ENCODE results near the gene PHF24. TPM values are rescaled to one million over a fixed set of nuclear protein-coding genes. Genes with fewer than 3 reads are reported as not detected.

PHF24 gene
- total RNA-seq, 4 donors from 2014 or later: 0.09 to 0.57 (median 0.44) TPM; not detected in 1

DNA sequence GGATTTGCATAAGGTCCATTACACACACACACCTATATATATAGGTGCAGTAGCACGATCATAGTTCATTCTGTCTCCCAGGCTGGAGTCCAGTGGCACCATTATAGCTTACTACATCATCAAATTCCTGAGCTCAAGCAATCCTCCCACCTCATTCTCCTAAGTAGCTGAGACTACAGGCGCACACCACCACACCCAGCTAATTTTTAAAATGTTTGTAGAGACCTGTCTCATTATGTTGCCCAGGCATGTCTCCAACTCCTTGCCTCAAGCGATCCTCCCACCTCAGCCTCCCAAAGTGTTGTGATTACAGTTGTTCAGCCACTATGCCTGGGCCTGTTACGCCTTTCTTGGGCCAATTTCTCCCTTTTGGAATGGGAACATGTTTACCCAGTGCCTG lies 71.2 kb downstream of the PHF24 start:
- peaks cover 0 to 7% (median 0%) of the 10 kb centered on the region in 3 donors for H3K4me1 ChIP-seq
- DNase-seq: no peak
- no peaks in the 10 kb centered on the region for H3K27me3 ChIP-seq
- WGBS, 2 donors: 50 to 56% methylated on average over 3 to 4 of the region's 4 CpGs
- TF ChIP-seq, protein P1, sequence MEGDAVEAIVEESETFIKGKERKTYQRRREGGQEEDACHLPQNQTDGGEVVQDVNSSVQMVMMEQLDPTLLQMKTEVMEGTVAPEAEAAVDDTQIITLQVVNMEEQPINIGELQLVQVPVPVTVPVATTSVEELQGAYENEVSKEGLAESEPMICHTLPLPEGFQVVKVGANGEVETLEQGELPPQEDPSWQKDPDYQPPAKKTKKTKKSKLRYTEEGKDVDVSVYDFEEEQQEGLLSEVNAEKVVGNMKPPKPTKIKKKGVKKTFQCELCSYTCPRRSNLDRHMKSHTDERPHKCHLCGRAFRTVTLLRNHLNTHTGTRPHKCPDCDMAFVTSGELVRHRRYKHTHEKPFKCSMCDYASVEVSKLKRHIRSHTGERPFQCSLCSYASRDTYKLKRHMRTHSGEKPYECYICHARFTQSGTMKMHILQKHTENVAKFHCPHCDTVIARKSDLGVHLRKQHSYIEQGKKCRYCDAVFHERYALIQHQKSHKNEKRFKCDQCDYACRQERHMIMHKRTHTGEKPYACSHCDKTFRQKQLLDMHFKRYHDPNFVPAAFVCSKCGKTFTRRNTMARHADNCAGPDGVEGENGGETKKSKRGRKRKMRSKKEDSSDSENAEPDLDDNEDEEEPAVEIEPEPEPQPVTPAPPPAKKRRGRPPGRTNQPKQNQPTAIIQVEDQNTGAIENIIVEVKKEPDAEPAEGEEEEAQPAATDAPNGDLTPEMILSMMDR (IDR thresholded peaks at IDR 0.05): no peak
- no peak for TF ChIP-seq POLR2A (IDR thresholded peaks at IDR 0.05)
- no peak overlapping the region for H3K4me3 ChIP-seq
- intact Hi-C loops (cut with DNase I): no loop called here
- H3K9me3 ChIP-seq: no peaks in the 10 kb centered on the region
- no peak overlapping the region for H3K27ac ChIP-seq
- H3K36me3 ChIP-seq: no peaks in the 10 kb centered on the region

DNA sequence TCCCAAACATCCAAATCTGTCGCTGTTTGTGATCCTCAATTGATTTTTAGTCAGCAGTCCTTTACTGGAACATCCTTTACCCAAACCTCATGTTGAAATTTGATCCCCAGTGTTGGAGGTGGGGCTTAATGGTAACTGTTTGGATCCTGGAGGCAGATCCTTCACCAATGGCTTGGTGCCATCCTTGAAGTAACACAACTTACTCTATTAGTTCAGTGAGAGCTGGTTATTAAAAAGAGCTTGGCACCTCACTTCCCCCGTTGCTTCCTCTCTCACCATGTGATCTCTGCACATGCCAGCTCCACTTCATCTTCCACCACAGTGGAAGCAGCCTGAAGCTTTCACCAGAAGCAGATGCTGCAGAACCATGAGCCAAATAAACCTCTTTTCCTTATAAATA lies 71.8 kb downstream of the PHF24 start:
- H3K36me3 ChIP-seq: no peaks in the 10 kb centered on the region
- no peak for TF ChIP-seq POLR2A (IDR thresholded peaks at IDR 0.05)
- TF ChIP-seq, protein P1 (IDR thresholded peaks at IDR 0.05): no peak
- H3K4me1 ChIP-seq: peaks cover 0 to 7% (median 0%) of the 10 kb centered on the region in 3 donors
- H3K4me3 ChIP-seq: no peak overlapping the region
- H3K27me3 ChIP-seq: no peaks in the 10 kb centered on the region
- H3K9me3 ChIP-seq: no peaks in the 10 kb centered on the region
- no peak for DNase-seq
- no peak overlapping the region for H3K27ac ChIP-seq
- WGBS, 2 donors: 26 to 60% methylated on average over 2 of the region's 2 CpGs
- intact Hi-C loops (cut with DNase I): no loop called here

Other genes starting within 250 kb of the PHF24 start
- gene CCL21, start 248.1 kb upstream of the PHF24 start, total RNA-seq: 100 to 1,000 TPM in 1 of 4 donors, 10 to 100 TPM in 2, 1 to 10 TPM in 1; 3.7 to 181 (median 26.9) TPM
- 10 to 100 TPM in 1 of 4 donors, 1 to 10 TPM in 3; 3.5 to 16.6 (median 6.5) TPM for gene DNAJB5, start 31.5 kb downstream of the PHF24 start, total RNA-seq
- 100 to 1,000 TPM; 160 to 254 (median 186) TPM for gene VCP, start 114.3 kb downstream of the PHF24 start, total RNA-seq
- 10 to 100 TPM; 11.6 to 23.4 (median 18.8) TPM for gene FANCG, start 121.7 kb downstream of the PHF24 start, total RNA-seq
- gene PIGO, start 138.3 kb downstream of the PHF24 start, total RNA-seq: 10 to 100 TPM; 10.9 to 14.1 (median 12.4) TPM
- gene STOML2, start 144.8 kb downstream of the PHF24 start, total RNA-seq: 100 to 1,000 TPM in 2 of 4 donors, 10 to 100 TPM in 2; 63.9 to 118 (median 106) TPM
- gene ATOSB, start 157.6 kb downstream of the PHF24 start, total RNA-seq: 10 to 100 TPM; 24.4 to 57.8 (median 32.7) TPM
- gene UNC13B, start 203.7 kb downstream of the PHF24 start, total RNA-seq: 10 to 100 TPM; 20.2 to 36.8 (median 29.0) TPM

Measured in esophagus squamous epithelium (tissue), 5 donors.